ENCODE measurements around the gene NRBF2.
"Not testable (repeated sequence)": the region's sequence is repeated elsewhere in the genome, so short reads cannot be mapped to it uniquely, and the experiment has no call there.

DNA sequence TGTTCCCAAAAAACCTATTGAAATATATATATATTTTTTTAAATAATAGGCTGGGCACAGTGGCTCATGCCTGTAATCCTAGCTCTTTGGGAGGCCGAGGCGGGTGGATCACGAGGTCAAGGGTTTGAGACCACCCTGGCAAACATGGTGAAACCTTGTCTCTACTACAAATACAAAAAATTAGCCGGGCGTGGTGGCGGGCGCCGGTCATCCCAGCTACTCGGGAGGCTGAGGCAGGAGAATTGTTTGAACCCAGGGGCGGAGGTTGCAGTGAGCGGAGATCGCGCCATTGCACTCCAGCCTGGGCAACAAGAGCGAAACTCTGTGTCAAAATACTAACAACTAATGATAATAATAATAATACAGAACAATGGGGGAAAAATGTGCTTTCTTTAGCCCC is 49.7 kb upstream of the NRBF2 start:
- TF ChIP-seq, protein P1, sequence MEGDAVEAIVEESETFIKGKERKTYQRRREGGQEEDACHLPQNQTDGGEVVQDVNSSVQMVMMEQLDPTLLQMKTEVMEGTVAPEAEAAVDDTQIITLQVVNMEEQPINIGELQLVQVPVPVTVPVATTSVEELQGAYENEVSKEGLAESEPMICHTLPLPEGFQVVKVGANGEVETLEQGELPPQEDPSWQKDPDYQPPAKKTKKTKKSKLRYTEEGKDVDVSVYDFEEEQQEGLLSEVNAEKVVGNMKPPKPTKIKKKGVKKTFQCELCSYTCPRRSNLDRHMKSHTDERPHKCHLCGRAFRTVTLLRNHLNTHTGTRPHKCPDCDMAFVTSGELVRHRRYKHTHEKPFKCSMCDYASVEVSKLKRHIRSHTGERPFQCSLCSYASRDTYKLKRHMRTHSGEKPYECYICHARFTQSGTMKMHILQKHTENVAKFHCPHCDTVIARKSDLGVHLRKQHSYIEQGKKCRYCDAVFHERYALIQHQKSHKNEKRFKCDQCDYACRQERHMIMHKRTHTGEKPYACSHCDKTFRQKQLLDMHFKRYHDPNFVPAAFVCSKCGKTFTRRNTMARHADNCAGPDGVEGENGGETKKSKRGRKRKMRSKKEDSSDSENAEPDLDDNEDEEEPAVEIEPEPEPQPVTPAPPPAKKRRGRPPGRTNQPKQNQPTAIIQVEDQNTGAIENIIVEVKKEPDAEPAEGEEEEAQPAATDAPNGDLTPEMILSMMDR (IDR thresholded peaks at IDR 0.05) = not testable (repeated sequence)
- not testable (repeated sequence) for TF ChIP-seq POLR2A (IDR thresholded peaks at IDR 0.05)
